Neuronal stem cell (in vitro differentiated cells): ENCODE data around the gene SLC6A4.
"Not testable (repeated sequence)": the region's sequence is repeated elsewhere in the genome, so short reads cannot be mapped to it uniquely, and the experiment has no call there.

Experiments
- DNase-seq: peaks from one replicate; pipeline ENCODE4 v3.0.0-alpha.2; 2013; ENCODE audit warnings: low spot score
- H2AFZ ChIP-seq: one replicate; pipeline ENCODE4 v1.6.1; 2013; ENCODE audit warnings: mild to moderate bottlenecking, low read length, inconsistent platforms
- H2AK5ac ChIP-seq: 2 replicates; pipeline ENCODE4 v1.6.1; 2013; ENCODE audit warnings: low read depth, mild to moderate bottlenecking, inconsistent platforms, low read length, moderate library complexity, mixed read lengths
- H2BK120ac ChIP-seq: 2 replicates; pipeline ENCODE4 v1.6.1; 2013; ENCODE audit warnings: low read depth, mild to moderate bottlenecking, inconsistent platforms, low read length, moderate library complexity, mixed read lengths
- H2BK12ac ChIP-seq: one replicate; pipeline ENCODE4 v1.6.1; 2013; ENCODE audit warnings: low read length, inconsistent platforms
- H2BK15ac ChIP-seq: 2 replicates; pipeline ENCODE4 v1.6.1; 2013; ENCODE audit warnings: mild to moderate bottlenecking, low read length, inconsistent platforms, mixed read lengths
- H2BK5ac ChIP-seq: one replicate; pipeline ENCODE4 v1.6.1; 2013; ENCODE audit warnings: inconsistent platforms, mild to moderate bottlenecking, low read length, moderate library complexity
- H3K14ac ChIP-seq: one replicate; pipeline ENCODE4 v1.6.1; 2013; ENCODE audit warnings: low read length, inconsistent platforms
- H3K18ac ChIP-seq: 2 replicates; pipeline ENCODE4 v1.6.1; 2013; ENCODE audit warnings: low read length, inconsistent platforms
- H3K23ac ChIP-seq: 2 replicates; pipeline ENCODE4 v1.6.1; 2013; ENCODE audit warnings: low read depth, mild to moderate bottlenecking, mixed read lengths, low read length, inconsistent platforms; ENCODE audit not compliant: poor library complexity
- H3K27ac ChIP-seq: replicated peaks from 3 replicates; pipeline ENCODE4 v1.5.1; 2013; ENCODE audit warnings: low read length, inconsistent platforms
- H3K27me3 ChIP-seq, 3 experiments: 2 replicates each; pipeline ENCODE4 v1.6.1; 2013; ENCODE audit warnings: low read length in 3 of 3, mild to moderate bottlenecking in 2 of 3, inconsistent platforms in 1 of 3, low read depth in 1 of 3, mixed read lengths in 1 of 3, moderate library complexity in 1 of 3; ENCODE audit not compliant: control insufficient read depth in 3 of 3, insufficient read depth in 3 of 3
- H3K36me3 ChIP-seq, 2 donors: replicated peaks in 1 of 2; 2 replicates each; pipeline ENCODE4 v1.6.1; 2013; ENCODE audit warnings: low read length in 2 of 2; ENCODE audit not compliant: control insufficient read depth in 2 of 2, insufficient read depth in 2 of 2
- H3K4ac ChIP-seq: 2 replicates; pipeline ENCODE4 v1.6.1; 2013; ENCODE audit warnings: inconsistent platforms, mild to moderate bottlenecking, low read length, moderate library complexity
- H3K4me1 ChIP-seq, 2 donors: 1 replicate in 1 of 2; 2 replicates in 1 of 2; pipeline ENCODE4 v1.6.1; 2013; ENCODE audit warnings: low read length in 2 of 2, low read depth in 1 of 2; ENCODE audit not compliant: control insufficient read depth in 2 of 2, insufficient read depth in 1 of 2
- H3K4me2 ChIP-seq: one replicate; pipeline ENCODE4 v1.6.1; 2013; ENCODE audit warnings: mild to moderate bottlenecking, low read length, inconsistent platforms; ENCODE audit not compliant: insufficient read depth, poor library complexity, severe bottlenecking
- H3K4me3 ChIP-seq, 2 donors: 2 replicates each; pipeline ENCODE4 v1.5.1; 2013; ENCODE audit warnings: low read length in 2 of 2, mild to moderate bottlenecking in 2 of 2, inconsistent platforms in 1 of 2, moderate library complexity in 1 of 2
- H3K79me1 ChIP-seq: one replicate; pipeline ENCODE4 v1.6.1; 2013; ENCODE audit warnings: low read depth, mild to moderate bottlenecking, inconsistent platforms, low read length, moderate library complexity
- H3K9ac ChIP-seq: one replicate; pipeline ENCODE4 v1.6.1; 2013; ENCODE audit warnings: mild to moderate bottlenecking, low read depth, low read length, inconsistent platforms; ENCODE audit not compliant: poor library complexity
- H3K9me3 ChIP-seq, 2 donors: replicated peaks in 1 of 2; 2 replicates each; pipeline versions ENCODE3 to v1.6.1; 2013; ENCODE audit warnings: low read length in 2 of 2, mild to moderate bottlenecking in 2 of 2, inconsistent platforms in 1 of 2, low read depth in 1 of 2, mixed read lengths in 1 of 2, moderate library complexity in 1 of 2; ENCODE audit not compliant: control insufficient read depth in 2 of 2, insufficient read depth in 1 of 2
- H4K8ac ChIP-seq: one replicate; pipeline ENCODE4 v1.6.1; 2013; ENCODE audit warnings: low read depth, mild to moderate bottlenecking, inconsistent platforms, low read length, moderate library complexity
- H4K91ac ChIP-seq: one replicate; pipeline ENCODE4 v1.6.1; 2013; ENCODE audit warnings: low read length, low read depth, mild to moderate bottlenecking, inconsistent platforms; ENCODE audit not compliant: poor library complexity
- WGBS, 2 donors: extraction: QIAGEN DNeasy Blood & Tissue Kit; methylation state at CpG; one replicate each; pipeline ENCODE4 v1.1.7; 2013; ENCODE audit warnings: missing lambda C conversion rate in 2 of 2, mixed read lengths in 1 of 2; ENCODE audit not compliant: insufficient read length in 2 of 2, insufficient replicate concordance in 1 of 2; ENCODE audit errors: extremely low coverage in 2 of 2; 5-methylcytosine and 5-hydroxymethylcytosine counted together

SLC6A4 gene

DNA sequence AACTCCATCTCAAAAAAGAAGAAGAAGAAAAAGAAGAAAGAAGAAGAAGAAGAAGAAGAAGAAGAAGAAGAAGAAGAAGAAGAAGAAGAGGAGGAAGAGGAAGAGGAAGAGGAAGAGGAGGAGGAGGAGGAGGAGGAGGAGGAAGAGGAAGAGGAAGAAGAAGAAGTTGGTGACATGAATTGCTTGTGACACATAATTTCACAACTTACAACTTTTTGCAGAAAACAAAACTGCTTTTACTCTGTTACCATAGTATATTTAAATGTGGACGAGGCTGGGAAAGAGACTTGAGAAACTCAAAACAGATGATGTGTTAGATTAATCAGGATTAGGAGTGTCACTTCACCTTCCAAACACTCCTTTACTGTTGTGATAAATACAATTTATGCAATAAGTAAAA, 5.5 kb downstream of the SLC6A4 start:
- not testable (repeated sequence) for H3K4ac ChIP-seq, H2AK5ac ChIP-seq, H3K79me1 ChIP-seq, H3K36me3 ChIP-seq, H3K18ac ChIP-seq, H3K4me2 ChIP-seq, H3K9me3 ChIP-seq, H3K23ac ChIP-seq, H3K14ac ChIP-seq, H2BK15ac ChIP-seq, H4K91ac ChIP-seq, H3K9ac ChIP-seq, H2BK12ac ChIP-seq, H2BK120ac ChIP-seq, H3K4me3 ChIP-seq, H3K27ac ChIP-seq, H2AFZ ChIP-seq, H4K8ac ChIP-seq, H2BK5ac ChIP-seq, DNase-seq, H3K4me1 ChIP-seq
- H3K27me3 ChIP-seq, result peaks cover 2 to 66% (median 28%) of the 10 kb centered on the region in 3 experiments
- WGBS, 2 donors, result no CpG with 5 or more reads among the region's 1 CpG

DNA sequence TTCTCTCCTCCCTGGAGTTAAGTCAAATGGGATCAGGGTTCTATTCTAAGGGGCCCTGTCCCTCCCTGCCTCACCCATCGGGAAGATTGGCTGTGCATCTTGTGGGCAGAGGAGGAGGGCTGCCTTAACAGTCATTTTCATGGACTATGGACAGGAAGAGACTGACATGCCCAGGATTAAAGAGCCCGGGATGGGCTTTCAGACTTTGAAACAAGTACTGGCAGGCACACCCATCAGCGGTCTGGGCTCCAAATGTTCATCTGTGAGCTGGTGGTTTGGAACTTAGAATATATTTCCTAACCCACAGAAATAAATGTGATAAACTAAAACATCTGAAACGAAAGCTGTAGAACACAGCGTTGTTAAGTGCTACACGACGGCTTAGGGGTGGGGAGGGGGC, 6.5 kb downstream of the SLC6A4 start:
- no peak overlapping the region for H3K9ac ChIP-seq
- H3K23ac ChIP-seq, result no peak overlapping the region
- H4K91ac ChIP-seq, result no peak overlapping the region
- H3K36me3 ChIP-seq, result no peaks in the 10 kb centered on the region
- no peak overlapping the region for H2AK5ac ChIP-seq
- H3K4me1 ChIP-seq, result peaks cover 2 to 4% of the 10 kb centered on the region in 2 donors
- H3K27me3 ChIP-seq, result peaks cover 0 to 56% (median 19%) of the 10 kb centered on the region in 3 experiments
- H3K79me1 ChIP-seq, result no peaks in the 10 kb centered on the region
- no peak overlapping the region for H2BK15ac ChIP-seq
- no CpG with 5 or more reads among the region's 7 CpGs for WGBS, 2 donors
- no peak overlapping the region for H2BK120ac ChIP-seq
- no peaks in the 10 kb centered on the region for H3K9me3 ChIP-seq
- no peak overlapping the region for H3K18ac ChIP-seq
- no peak overlapping the region for H3K4ac ChIP-seq
- H3K27ac ChIP-seq, result no peak overlapping the region
- no peak overlapping the region for H2AFZ ChIP-seq
- no peak for DNase-seq
- H4K8ac ChIP-seq, result no peak overlapping the region
- H3K4me3 ChIP-seq, result no peak overlapping the region
- no peak overlapping the region for H3K14ac ChIP-seq
- H2BK5ac ChIP-seq, result no peak overlapping the region
- H3K4me2 ChIP-seq, result no peak overlapping the region
- no peak overlapping the region for H2BK12ac ChIP-seq

DNA sequence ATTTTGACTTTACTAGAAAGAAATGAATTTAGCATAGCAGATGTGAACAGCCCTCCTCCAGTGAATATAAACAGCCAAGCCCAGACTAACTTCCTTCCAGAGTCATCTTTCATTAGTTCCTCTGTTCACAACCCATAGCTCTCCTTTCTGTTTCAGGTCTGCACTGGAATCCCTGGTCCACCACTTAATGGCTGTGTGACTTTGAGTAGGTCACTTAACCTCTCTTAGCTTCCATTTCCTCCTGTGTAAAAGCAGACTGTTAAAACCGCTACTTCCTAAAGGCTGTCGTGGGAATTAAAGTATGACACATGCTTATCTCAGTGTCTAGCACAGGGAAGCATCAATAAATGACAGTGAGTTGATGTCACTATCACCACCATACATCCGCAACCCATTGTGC, 7.5 kb downstream of the SLC6A4 start:
- Histone ChIP-seq H2AK5ac (no peak overlapping the region), H3K18ac (no peak overlapping the region), H3K9me3 (no peaks in the 10 kb centered on the region), H3K36me3 (no peaks in the 10 kb centered on the region), H3K14ac (no peak overlapping the region), H2BK120ac (no peak overlapping the region), H2BK15ac (no peak overlapping the region), H3K4me2 (no peak overlapping the region), H3K4me1 (peaks cover 4 to 7% of the 10 kb centered on the region in 2 donors), H2BK12ac (no peak overlapping the region), H4K8ac (no peak overlapping the region), H2AFZ (no peak overlapping the region), H3K79me1 (no peaks in the 10 kb centered on the region), H3K27ac (no peak overlapping the region), H3K4ac (no peak overlapping the region), H2BK5ac (no peak overlapping the region), H3K4me3 (no peak overlapping the region), H3K23ac (no peak overlapping the region), H4K91ac (no peak overlapping the region), H3K9ac (no peak overlapping the region), H3K27me3 (peaks cover 0 to 54% (median 11%) of the 10 kb centered on the region in 3 experiments)
- no peak for DNase-seq
- no CpG with 5 or more reads among the region's 3 CpGs for WGBS, 2 donors

DNA sequence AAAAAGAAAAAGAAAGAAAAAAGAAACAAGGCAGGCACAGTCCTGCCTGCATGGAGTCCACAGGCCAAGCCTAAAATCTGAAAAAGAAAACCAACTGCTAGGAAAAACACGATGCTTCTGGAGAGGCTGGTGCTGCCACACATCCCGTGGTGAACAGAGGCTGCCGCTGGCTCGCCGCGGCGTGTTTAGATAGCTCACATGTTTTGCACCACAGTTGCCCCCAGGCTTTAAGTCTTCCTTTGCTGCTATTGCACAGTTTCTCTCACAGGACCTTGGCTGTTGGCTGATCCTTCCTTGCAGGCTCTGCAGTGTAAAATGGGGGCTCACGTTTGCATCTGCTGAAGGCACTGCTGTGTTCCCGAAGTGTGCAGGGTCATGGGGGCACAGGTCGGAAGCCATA, 8.6 kb downstream of the SLC6A4 start:
- H3K23ac ChIP-seq, result no peak overlapping the region
- no peak overlapping the region for H3K14ac ChIP-seq

More for the DNA sequence above, 8.6 kb downstream of the SLC6A4 start:
- Histone ChIP-seq H4K91ac (no peak overlapping the region), H3K79me1 (no peaks in the 10 kb centered on the region), H3K36me3 (no peaks in the 10 kb centered on the region), H2AK5ac (no peak overlapping the region), H3K18ac (no peak overlapping the region), H3K9ac (peak overlapping the region; percentile 26), H3K4me2 (no peak overlapping the region), H3K4me1 (peaks cover 13 to 18% of the 10 kb centered on the region in 2 donors), H2BK5ac (no peak overlapping the region), H3K4me3 (no peak overlapping the region), H2BK12ac (no peak overlapping the region), H3K27me3 (peaks cover 0 to 43% (median 8%) of the 10 kb centered on the region in 3 experiments), H3K4ac (no peak overlapping the region), H4K8ac (no peak overlapping the region), H2BK15ac (peak overlapping the region; percentile 15), H3K9me3 (no peaks in the 10 kb centered on the region), H2BK120ac (no peak overlapping the region), H3K27ac (no peak overlapping the region), H2AFZ (peak overlapping the region; percentile 11)
- no peak for DNase-seq
- no CpG with 5 or more reads among the region's 10 CpGs for WGBS, 2 donors
